ENCODE measurements around the gene ACD. TPM values are rescaled to one million over a fixed set of nuclear protein-coding genes. Genes with fewer than 3 reads are reported as not detected.

The ACD gene
- total and polyA plus RNA-seq, 8 donors, result 12.9 to 27.5 (median 23.2) TPM

GRCh38 chr16:67656344-67657016, 3.6 kb downstream of the ACD start:
- Histone ChIP-seq H3K27ac (no peak overlapping the region), H3K36me3 (peaks cover 0 to 23% of the 10 kb centered on the region in 2 donors), H3K9me3 (no peaks in the 10 kb centered on the region), H3K4me3 (no peak overlapping the region), H3K4me1 (peaks cover 16 to 29% of the 10 kb centered on the region in 2 donors), H3K27me3 (peaks cover 23 to 42% of the 10 kb centered on the region in 2 donors)
- intact Hi-C loops (cut with DNase I), result loop anchor here in 1 of 2 donors (10.0 kb wide), 1 partner anchor 112 kb away; no protein-coding TSS in a partner anchor
- TF ChIP-seq, protein P1, sequence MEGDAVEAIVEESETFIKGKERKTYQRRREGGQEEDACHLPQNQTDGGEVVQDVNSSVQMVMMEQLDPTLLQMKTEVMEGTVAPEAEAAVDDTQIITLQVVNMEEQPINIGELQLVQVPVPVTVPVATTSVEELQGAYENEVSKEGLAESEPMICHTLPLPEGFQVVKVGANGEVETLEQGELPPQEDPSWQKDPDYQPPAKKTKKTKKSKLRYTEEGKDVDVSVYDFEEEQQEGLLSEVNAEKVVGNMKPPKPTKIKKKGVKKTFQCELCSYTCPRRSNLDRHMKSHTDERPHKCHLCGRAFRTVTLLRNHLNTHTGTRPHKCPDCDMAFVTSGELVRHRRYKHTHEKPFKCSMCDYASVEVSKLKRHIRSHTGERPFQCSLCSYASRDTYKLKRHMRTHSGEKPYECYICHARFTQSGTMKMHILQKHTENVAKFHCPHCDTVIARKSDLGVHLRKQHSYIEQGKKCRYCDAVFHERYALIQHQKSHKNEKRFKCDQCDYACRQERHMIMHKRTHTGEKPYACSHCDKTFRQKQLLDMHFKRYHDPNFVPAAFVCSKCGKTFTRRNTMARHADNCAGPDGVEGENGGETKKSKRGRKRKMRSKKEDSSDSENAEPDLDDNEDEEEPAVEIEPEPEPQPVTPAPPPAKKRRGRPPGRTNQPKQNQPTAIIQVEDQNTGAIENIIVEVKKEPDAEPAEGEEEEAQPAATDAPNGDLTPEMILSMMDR (IDR thresholded peaks at IDR 0.05), result no peak
- ATAC-seq, result no peak
- peak in 1 of 4 donors; percentile 74 for DNase-seq

DNA sequence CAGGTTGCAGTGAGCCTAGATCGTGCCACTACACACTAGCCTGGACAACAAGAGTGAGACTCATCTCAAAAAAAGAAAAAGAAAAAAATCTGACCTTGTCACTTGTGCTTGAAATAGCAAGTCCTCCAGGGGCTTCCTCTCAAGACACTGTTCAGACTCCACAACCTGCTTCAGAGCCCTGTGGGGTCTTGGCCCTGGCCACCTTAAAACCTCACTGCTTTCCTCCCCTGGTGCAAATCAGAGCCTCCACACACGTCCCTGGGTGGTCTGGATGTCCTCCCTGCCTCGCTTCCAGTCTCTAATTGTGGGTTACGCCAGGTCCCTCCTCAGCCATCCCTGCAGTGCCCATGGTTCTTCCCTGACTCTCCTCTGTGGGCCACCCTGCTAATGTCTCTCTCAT, 4.7 kb downstream of the ACD start:
- H3K27me3 ChIP-seq, result peaks cover 23 to 51% of the 10 kb centered on the region in 2 donors
- H3K36me3 ChIP-seq, result peaks cover 0 to 23% of the 10 kb centered on the region in 2 donors
- intact Hi-C loops (cut with DNase I), result loop anchor here in 1 of 2 donors (10.0 kb wide), 1 partner anchor 111 kb away; no protein-coding TSS in a partner anchor
- H3K27ac ChIP-seq, result no peak overlapping the region
- H3K4me3 ChIP-seq, result no peak overlapping the region
- DNase-seq (peak in 1 of 4 donors; percentile 16), ATAC-seq (no peak)
- H3K4me1 ChIP-seq, result peaks cover 13 to 23% of the 10 kb centered on the region in 2 donors
- TF ChIP-seq, protein P1 (IDR thresholded peaks at IDR 0.05), result no peak
- no peaks in the 10 kb centered on the region for H3K9me3 ChIP-seq

GRCh38 chr16:67654403-67654911, 5.6 kb downstream of the ACD start:
- TF ChIP-seq, protein P1 (IDR thresholded peaks at IDR 0.05), result no peak
- Histone ChIP-seq H3K36me3 (peaks cover 0 to 23% of the 10 kb centered on the region in 2 donors), H3K27me3 (peaks cover 23 to 60% of the 10 kb centered on the region in 2 donors), H3K4me1 (peaks cover 11 to 19% of the 10 kb centered on the region in 2 donors), H3K4me3 (no peak overlapping the region), H3K9me3 (no peaks in the 10 kb centered on the region), H3K27ac (no peak overlapping the region)
- no peak for ATAC-seq
- DNase-seq, result peak in 1 of 4 donors; percentile 71
- intact Hi-C loops (cut with DNase I), result loop anchor here in 1 of 2 donors (10.0 kb wide), 1 partner anchor 110 kb away; no protein-coding TSS in a partner anchor

GRCh38 chr16:67653789-67654402, 6.2 kb downstream of the ACD start:
- ATAC-seq (no peak), DNase-seq (no peak)
- intact Hi-C loops (cut with DNase I), result loop anchor here in 1 of 2 donors (10.0 kb wide), 1 partner anchor 109 kb away; no protein-coding TSS in a partner anchor
- Histone ChIP-seq H3K27me3 (peaks cover 26 to 65% of the 10 kb centered on the region in 2 donors), H3K36me3 (peaks cover 0 to 23% of the 10 kb centered on the region in 2 donors), H3K4me3 (no peak overlapping the region), H3K9me3 (no peaks in the 10 kb centered on the region), H3K4me1 (peaks cover 5 to 14% of the 10 kb centered on the region in 2 donors), H3K27ac (no peak overlapping the region)
- TF ChIP-seq, protein P1 (IDR thresholded peaks at IDR 0.05), result no peak

Measured in left lung (tissue), 10 donors.